ENCODE measurements around the gene IFITM1. TPM values are rescaled to one million over a fixed set of nuclear protein-coding genes. Genes with fewer than 3 reads are reported as not detected.
"Not testable (repeated sequence)": the region's sequence is repeated elsewhere in the genome, so short reads cannot be mapped to it uniquely, and the experiment has no call there.

The IFITM1 gene
- total and polyA plus RNA-seq, 2 experiments from 2014 or later: 98.0 to 159 TPM

GRCh38 chr11:285894-286220 is 28.0 kb upstream of the IFITM1 start:
- no peaks in the 10 kb centered on the region for H3K27me3 ChIP-seq
- no peak overlapping the region for H3K4me2 ChIP-seq
- H2AFZ ChIP-seq: no peak overlapping the region
- H3K9me2 ChIP-seq (replicated peaks; ENCODE audit: insufficient read depth): no peaks in the 10 kb centered on the region
- 93% methylated on average over 8 of the region's 8 CpGs for WGBS (ENCODE audit: low lambda C conversion rate, missing lambda C conversion rate)
- peaks cover 19% of the 10 kb centered on the region for H3K4me1 ChIP-seq (ENCODE audit: insufficient read depth)
- DNase-seq (ENCODE audit: low spot score): no peak
- H3K27ac ChIP-seq: no peak overlapping the region
- no peaks in the 10 kb centered on the region for H4K20me1 ChIP-seq (ENCODE audit: insufficient read depth, poor library complexity, severe bottlenecking)
- H3K36me3 ChIP-seq (replicated peaks; ENCODE audit: insufficient read depth, low read depth): no peaks in the 10 kb centered on the region
- TF ChIP-seq EZH2 (IDR thresholded peaks at IDR 0.05; ENCODE audit: borderline replicate concordance) (no peak), CTCF (IDR thresholded peaks at IDR 0.05; ENCODE audit: poor library complexity) (no peak), EZH2phosphoT487 (IDR thresholded peaks at IDR 0.05; ENCODE audit: low read depth, severe bottlenecking, unreplicated experiment) (no peak)
- H3K9me3 ChIP-seq (ENCODE audit: low read depth): no peaks in the 10 kb centered on the region
- H3K79me2 ChIP-seq: no peaks in the 10 kb centered on the region
- no peak overlapping the region for H3K4me3 ChIP-seq

GRCh38 chr11:286977-287820 is 26.6 kb upstream of the IFITM1 start:
- H3K27me3 ChIP-seq; H3K4me3 ChIP-seq; H3K9me2 ChIP-seq (replicated peaks; ENCODE audit: insufficient read depth); H4K20me1 ChIP-seq (ENCODE audit: insufficient read depth, poor library complexity, severe bottlenecking); DNase-seq (ENCODE audit: low spot score); H2AFZ ChIP-seq; H3K79me2 ChIP-seq; H3K4me2 ChIP-seq; H3K9me3 ChIP-seq (ENCODE audit: low read depth); H3K36me3 ChIP-seq (replicated peaks; ENCODE audit: insufficient read depth, low read depth); H3K27ac ChIP-seq: not testable (repeated sequence)
- peaks cover 19% of the 10 kb centered on the region for H3K4me1 ChIP-seq (ENCODE audit: insufficient read depth)
- 90% methylated on average over 13 of the region's 27 CpGs for WGBS (ENCODE audit: low lambda C conversion rate, missing lambda C conversion rate)

- H3K27ac ChIP-seq: no peak overlapping the region
- peaks cover 19% of the 10 kb centered on the region for H3K4me1 ChIP-seq (ENCODE audit: insufficient read depth)
- H3K79me2 ChIP-seq: no peaks in the 10 kb centered on the region
- peak overlapping the region; percentile 98 for H3K4me2 ChIP-seq
- TF ChIP-seq CTCF (IDR thresholded peaks at IDR 0.05; ENCODE audit: poor library complexity) (no peak), EZH2 (IDR thresholded peaks at IDR 0.05; ENCODE audit: borderline replicate concordance) (no peak), EZH2phosphoT487 (IDR thresholded peaks at IDR 0.05; ENCODE audit: low read depth, severe bottlenecking, unreplicated experiment) (no peak)
- WGBS (ENCODE audit: low lambda C conversion rate, missing lambda C conversion rate): 45% methylated on average over 41 of the region's 41 CpGs
- no peak for DNase-seq (ENCODE audit: low spot score)
- peak overlapping the region; percentile 99 for H3K4me3 ChIP-seq
- no peaks in the 10 kb centered on the region for H4K20me1 ChIP-seq (ENCODE audit: insufficient read depth, poor library complexity, severe bottlenecking)
- no peaks in the 10 kb centered on the region for H3K9me2 ChIP-seq (replicated peaks; ENCODE audit: insufficient read depth)
- no peaks in the 10 kb centered on the region for H3K27me3 ChIP-seq
- peak overlapping the region; percentile 76 for H2AFZ ChIP-seq
- H3K36me3 ChIP-seq (replicated peaks; ENCODE audit: insufficient read depth, low read depth): no peaks in the 10 kb centered on the region
- no peaks in the 10 kb centered on the region for H3K9me3 ChIP-seq (ENCODE audit: low read depth)
Measured at GRCh38 chr11:287821-288477, 25.9 kb upstream of the IFITM1 start.
